ENCODE data around the gene MTOR.

- TF ChIP-seq, protein P1, sequence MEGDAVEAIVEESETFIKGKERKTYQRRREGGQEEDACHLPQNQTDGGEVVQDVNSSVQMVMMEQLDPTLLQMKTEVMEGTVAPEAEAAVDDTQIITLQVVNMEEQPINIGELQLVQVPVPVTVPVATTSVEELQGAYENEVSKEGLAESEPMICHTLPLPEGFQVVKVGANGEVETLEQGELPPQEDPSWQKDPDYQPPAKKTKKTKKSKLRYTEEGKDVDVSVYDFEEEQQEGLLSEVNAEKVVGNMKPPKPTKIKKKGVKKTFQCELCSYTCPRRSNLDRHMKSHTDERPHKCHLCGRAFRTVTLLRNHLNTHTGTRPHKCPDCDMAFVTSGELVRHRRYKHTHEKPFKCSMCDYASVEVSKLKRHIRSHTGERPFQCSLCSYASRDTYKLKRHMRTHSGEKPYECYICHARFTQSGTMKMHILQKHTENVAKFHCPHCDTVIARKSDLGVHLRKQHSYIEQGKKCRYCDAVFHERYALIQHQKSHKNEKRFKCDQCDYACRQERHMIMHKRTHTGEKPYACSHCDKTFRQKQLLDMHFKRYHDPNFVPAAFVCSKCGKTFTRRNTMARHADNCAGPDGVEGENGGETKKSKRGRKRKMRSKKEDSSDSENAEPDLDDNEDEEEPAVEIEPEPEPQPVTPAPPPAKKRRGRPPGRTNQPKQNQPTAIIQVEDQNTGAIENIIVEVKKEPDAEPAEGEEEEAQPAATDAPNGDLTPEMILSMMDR (IDR thresholded peaks at IDR 0.05), result no peak
- TF ChIP-seq EP300 (IDR thresholded peaks at IDR 0.05), result no peak
- no peak for TF ChIP-seq POLR2AphosphoS5 (IDR thresholded peaks at IDR 0.05)
Observed at GRCh38 chr1:11130406-11130805, 131.9 kb downstream of the MTOR start.

Measured in suprapubic skin (tissue), 4 donors.